ENCODE data around the gene EPAS1. TPM values are rescaled to one million over a fixed set of nuclear protein-coding genes. Genes with fewer than 3 reads are reported as not detected.
"Not testable (repeated sequence)": the region's sequence is repeated elsewhere in the genome, so short reads cannot be mapped to it uniquely, and the experiment has no call there.

Gene EPAS1
- total RNA-seq, 1 experiment from 2014 or later: 3.9 TPM

DNA sequence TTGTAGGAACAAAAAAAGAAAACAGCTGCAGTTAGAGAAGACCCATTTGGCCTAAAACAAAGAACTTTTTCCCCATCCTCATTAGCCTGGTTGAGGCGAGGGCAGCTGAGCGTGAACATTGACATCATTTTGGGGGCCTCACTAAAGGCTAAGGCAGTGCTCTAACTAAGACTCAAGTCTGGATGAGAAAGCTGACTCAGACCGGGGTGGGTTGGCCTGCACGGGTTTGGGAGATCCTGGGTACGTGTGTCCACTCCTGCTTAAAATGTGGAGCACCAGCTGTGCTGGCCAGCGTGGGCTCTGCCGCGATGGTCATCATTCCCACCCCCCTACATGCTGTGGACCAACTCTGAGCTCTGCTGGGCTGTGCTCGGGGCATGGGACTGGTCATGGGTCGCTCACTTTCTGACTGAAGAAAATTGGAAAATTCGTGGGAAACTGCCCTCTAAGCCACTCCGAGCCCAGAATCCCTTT, 96.2 kb downstream of the EPAS1 start:
- no peak for DNase-seq (ENCODE audit: low read depth, low spot score)
- in situ Hi-C loops (cut with HindIII; ENCODE audit: low pct_unique_long_range_greater_than_20kb, low sequenced_read_pairs): no loop called here

GRCh38 chr2:46393865-46394264, 96.7 kb downstream of the EPAS1 start:
- in situ Hi-C loops (cut with HindIII; ENCODE audit: low pct_unique_long_range_greater_than_20kb, low sequenced_read_pairs): no loop called here

DNA sequence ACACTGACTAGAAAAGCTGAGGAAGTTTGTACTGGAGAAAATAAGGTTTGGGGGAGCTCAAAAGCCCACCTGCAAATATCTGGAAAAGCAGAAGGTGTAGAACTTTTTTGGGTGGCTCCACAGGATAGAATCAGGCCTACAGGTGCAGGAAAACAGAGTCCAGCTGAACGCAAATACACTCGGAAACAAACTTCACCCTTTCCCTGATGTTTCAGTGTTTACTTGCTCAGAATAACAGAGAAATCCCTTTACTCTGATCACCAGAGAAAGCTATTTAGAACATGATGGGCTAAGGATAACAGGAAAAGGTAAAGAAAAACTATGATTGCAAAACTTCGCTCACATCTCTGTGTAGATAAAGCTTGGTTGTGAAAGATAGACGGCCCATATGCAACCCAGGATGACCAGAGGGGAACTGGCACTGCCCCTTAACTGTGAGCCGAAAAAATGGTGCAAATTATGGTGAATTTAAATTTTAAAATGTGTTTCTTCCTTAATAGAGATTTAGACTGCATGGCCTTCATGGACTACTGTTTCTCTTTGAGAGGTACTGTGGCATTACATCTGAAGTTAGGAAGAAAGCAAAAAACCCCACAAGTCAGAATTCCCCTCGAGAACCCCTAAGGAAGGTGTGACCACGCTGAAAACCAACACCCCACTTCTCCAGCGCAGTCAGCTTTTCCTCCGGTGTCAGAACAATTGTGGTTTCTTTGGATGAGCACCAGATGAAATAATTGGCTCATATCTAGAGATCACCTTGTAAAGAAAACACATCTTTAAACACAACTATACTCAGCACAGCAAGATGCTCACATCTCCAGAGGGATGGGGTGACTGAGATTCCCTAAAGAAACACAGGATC, 97.7 kb downstream of the EPAS1 start:
- DNase-seq (ENCODE audit: low read depth, low spot score): no peak
- in situ Hi-C loops (cut with HindIII; ENCODE audit: low pct_unique_long_range_greater_than_20kb, low sequenced_read_pairs): no loop called here

More at GRCh38 chr2:46393865-46394264, 96.7 kb downstream of the EPAS1 start:
- no peak for DNase-seq (ENCODE audit: low read depth, low spot score)

GRCh38 chr2:46395730-46396129, 98.5 kb downstream of the EPAS1 start:
- in situ Hi-C loops (cut with HindIII; ENCODE audit: low pct_unique_long_range_greater_than_20kb, low sequenced_read_pairs); DNase-seq (ENCODE audit: low read depth, low spot score): not testable (repeated sequence)

- no peak for DNase-seq (ENCODE audit: low read depth, low spot score)
- in situ Hi-C loops (cut with HindIII; ENCODE audit: low pct_unique_long_range_greater_than_20kb, low sequenced_read_pairs): no loop called here
Observed at GRCh38 chr2:46400016-46400415, 102.8 kb downstream of the EPAS1 start.

- no peak for DNase-seq (ENCODE audit: low read depth, low spot score)
- in situ Hi-C loops (cut with HindIII; ENCODE audit: low pct_unique_long_range_greater_than_20kb, low sequenced_read_pairs): no loop called here
Observed at GRCh38 chr2:46402874-46403273, 105.7 kb downstream of the EPAS1 start.

GRCh38 chr2:46404181-46404759, 107.1 kb downstream of the EPAS1 start:
- in situ Hi-C loops (cut with HindIII; ENCODE audit: low pct_unique_long_range_greater_than_20kb, low sequenced_read_pairs): no loop called here
- DNase-seq (ENCODE audit: low read depth, low spot score): no peak

DNA sequence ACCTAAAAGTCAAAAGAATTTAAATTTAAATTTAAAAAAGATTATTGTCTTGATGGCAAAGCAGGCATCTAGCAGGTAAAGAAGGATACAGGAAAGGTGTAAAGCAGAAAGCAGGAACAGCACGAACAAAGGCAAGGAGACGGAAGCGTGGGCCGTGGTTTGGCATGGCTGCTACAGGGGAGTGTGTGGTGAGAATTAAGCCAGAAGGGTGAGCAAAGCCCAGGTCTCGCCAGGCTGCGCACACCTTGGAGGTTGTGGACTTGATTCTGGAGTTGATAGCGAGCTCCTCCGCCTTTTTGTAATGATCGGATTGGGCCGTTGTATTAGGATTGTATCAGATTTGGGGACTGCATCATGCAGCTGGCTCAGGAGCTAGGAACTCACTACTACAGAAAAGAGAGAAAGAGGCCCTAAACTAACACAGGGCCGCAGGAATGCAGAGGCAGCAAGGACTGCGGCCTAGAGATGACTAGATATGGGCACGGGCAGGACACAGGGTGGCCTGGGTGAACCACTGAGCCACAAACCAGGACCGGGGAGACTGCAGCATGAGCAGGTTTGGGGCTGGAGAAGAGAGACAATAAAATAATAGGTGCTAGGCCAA, 110.7 kb downstream of the EPAS1 start:
- in situ Hi-C loops (cut with HindIII; ENCODE audit: low pct_unique_long_range_greater_than_20kb, low sequenced_read_pairs): no loop called here
- no peak for DNase-seq (ENCODE audit: low read depth, low spot score)

- DNase-seq (ENCODE audit: low read depth, low spot score): no peak
- in situ Hi-C loops (cut with HindIII; ENCODE audit: low pct_unique_long_range_greater_than_20kb, low sequenced_read_pairs): no loop called here
Observed at GRCh38 chr2:46409756-46410155, 112.5 kb downstream of the EPAS1 start.

GRCh38 chr2:46410273-46411244, 113.4 kb downstream of the EPAS1 start:
- in situ Hi-C loops (cut with HindIII; ENCODE audit: low pct_unique_long_range_greater_than_20kb, low sequenced_read_pairs): no loop called here
- no peak for DNase-seq (ENCODE audit: low read depth, low spot score)

DNA sequence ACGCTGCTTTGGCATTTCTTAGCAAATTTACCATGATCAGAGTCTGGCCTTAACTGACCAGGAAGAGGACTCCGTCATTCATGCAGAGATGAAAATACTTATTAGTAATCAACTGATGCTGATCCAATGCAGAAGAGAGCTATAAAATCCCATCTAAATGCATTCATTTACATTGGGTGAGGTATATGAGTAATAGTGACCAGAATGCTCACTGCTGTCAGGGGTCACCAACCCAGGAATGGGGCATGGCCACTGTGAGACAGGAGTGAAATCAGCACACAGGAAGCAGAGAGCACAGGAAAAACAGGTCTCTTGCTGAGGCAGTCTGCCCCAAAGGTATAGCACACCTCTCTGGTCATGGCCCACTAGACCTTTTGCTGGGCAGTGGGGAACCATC, 114.0 kb downstream of the EPAS1 start:
- no peak for DNase-seq (ENCODE audit: low read depth, low spot score)
- in situ Hi-C loops (cut with HindIII; ENCODE audit: low pct_unique_long_range_greater_than_20kb, low sequenced_read_pairs): no loop called here

- no peak for DNase-seq (ENCODE audit: low read depth, low spot score)
- in situ Hi-C loops (cut with HindIII; ENCODE audit: low pct_unique_long_range_greater_than_20kb, low sequenced_read_pairs): no loop called here
Observed at GRCh38 chr2:46411985-46412384, 114.8 kb downstream of the EPAS1 start.

GRCh38 chr2:46413111-46413510, 115.9 kb downstream of the EPAS1 start:
- in situ Hi-C loops (cut with HindIII; ENCODE audit: low pct_unique_long_range_greater_than_20kb, low sequenced_read_pairs): no loop called here
- no peak for DNase-seq (ENCODE audit: low read depth, low spot score)

GRCh38 chr2:46413631-46414030, 116.4 kb downstream of the EPAS1 start:
- DNase-seq (ENCODE audit: low read depth, low spot score): no peak
- in situ Hi-C loops (cut with HindIII; ENCODE audit: low pct_unique_long_range_greater_than_20kb, low sequenced_read_pairs): no loop called here

- in situ Hi-C loops (cut with HindIII; ENCODE audit: low pct_unique_long_range_greater_than_20kb, low sequenced_read_pairs): no loop called here
- no peak for DNase-seq (ENCODE audit: low read depth, low spot score)
Observed at GRCh38 chr2:46414701-46415100, 117.5 kb downstream of the EPAS1 start.

DNA sequence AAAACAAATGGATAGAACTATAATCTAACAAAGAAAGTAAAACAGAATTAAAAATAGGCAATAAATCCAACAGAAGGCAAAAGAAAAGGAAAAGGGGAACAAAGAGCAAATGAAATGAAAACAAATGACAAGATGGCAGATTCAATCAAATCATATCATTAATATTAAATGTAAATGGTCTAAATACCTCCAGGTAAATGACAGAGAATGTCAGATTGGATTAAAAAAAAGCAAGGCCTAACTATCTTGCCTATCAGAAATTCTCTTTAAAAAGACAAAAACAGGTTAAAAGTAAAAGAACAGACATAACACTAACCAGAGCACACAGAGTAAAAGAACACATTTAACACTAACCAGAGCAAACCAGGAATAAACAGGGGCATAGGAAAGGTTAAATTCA, 119.1 kb downstream of the EPAS1 start:
- in situ Hi-C loops (cut with HindIII; ENCODE audit: low pct_unique_long_range_greater_than_20kb, low sequenced_read_pairs): no loop called here
- DNase-seq (ENCODE audit: low read depth, low spot score): no peak

DNA sequence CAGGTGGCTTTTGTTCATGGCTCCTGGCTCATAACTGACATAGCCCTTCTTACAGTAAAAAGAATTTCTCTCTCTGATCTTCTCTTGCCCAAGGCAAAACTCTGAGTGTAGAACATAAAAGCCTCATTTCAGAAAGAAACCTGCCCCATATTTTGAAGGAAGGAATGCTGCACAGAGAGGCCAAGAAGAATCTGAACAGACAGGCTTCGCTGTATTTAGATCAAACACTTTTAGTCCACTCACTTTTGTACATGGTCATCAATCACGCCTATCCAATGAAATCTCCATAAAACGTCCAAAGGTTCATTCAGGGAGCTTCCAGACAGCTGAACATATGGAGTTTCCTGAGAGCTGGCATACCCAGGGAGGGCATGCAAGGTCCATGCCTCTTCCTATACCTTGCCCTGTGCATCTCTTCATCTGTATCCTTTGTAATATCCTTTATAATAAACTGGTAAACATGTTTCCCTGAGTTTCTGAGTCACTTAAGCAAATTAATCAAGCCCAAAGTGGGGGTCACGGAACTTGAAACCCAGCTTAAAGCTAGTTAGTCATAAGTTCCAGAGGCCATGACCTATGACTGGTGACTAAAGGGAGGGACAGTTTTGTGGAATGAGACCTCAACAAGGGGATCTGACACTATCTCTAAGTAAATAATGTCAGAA, 119.7 kb downstream of the EPAS1 start:
- in situ Hi-C loops (cut with HindIII; ENCODE audit: low pct_unique_long_range_greater_than_20kb, low sequenced_read_pairs): no loop called here
- no peak for DNase-seq (ENCODE audit: low read depth, low spot score)

Measured in SK-MEL-5 (cell line).